Heart right ventricle (tissue), 16 donors: ENCODE measurements around the gene KCNQ5. TPM values are rescaled to one million over a fixed set of nuclear protein-coding genes. Genes with fewer than 3 reads are reported as not detected.

Source experiments
- ATAC-seq, 8 donors: fragments of 200-7000 bp; cut with Tn5 transposase; one replicate each; pipeline ENCODE4 v1.9.1; 2020; ENCODE audit warnings: mild to moderate bottlenecking in 8 of 8, moderate library complexity in 8 of 8, moderate number of reproducible peaks in 1 of 8
- DNase-seq, 2 donors: peaks; one replicate each; pipeline ENCODE4 v3.0.0-alpha.2; 2020
- H3K27ac ChIP-seq, 10 donors: fragments of 200-600 bp; sonication (generic) in 2 of 10; one replicate each; pipeline versions ENCODE4 v1.5.0 to v1.8.0; 2020 to 2022; ENCODE audit warnings: mild to moderate bottlenecking in 3 of 10
- H3K27me3 ChIP-seq, 7 donors: fragments of 200-600 bp; one replicate each; pipeline ENCODE4 v1.8.0; 2021 to 2022; ENCODE audit warnings: mild to moderate bottlenecking in 2 of 7
- H3K36me3 ChIP-seq, 9 donors: fragments of 200-600 bp; sonication (generic) in 1 of 9; one replicate each; pipeline versions ENCODE4 v1.5.0 to v1.8.0; 2020 to 2022; ENCODE audit warnings: mild to moderate bottlenecking in 2 of 9
- H3K4me1 ChIP-seq, 9 donors: fragments of 200-600 bp; sonication (generic) in 1 of 9; one replicate each; pipeline versions ENCODE4 v1.5.0 to v1.8.0; 2020 to 2022; ENCODE audit warnings: mild to moderate bottlenecking in 4 of 9
- H3K4me3 ChIP-seq, 10 donors: fragments of 200-600 bp; sonication (generic) in 2 of 10; one replicate each; pipeline versions ENCODE4 v1.5.0 to v1.8.0; 2020 to 2022; ENCODE audit warnings: mild to moderate bottlenecking in 7 of 10, moderate library complexity in 2 of 10
- H3K9me3 ChIP-seq, 11 donors: fragments of 200-600 bp in 10 of 11; sonication (generic) in 2 of 11; one replicate each; pipeline versions ENCODE4 v1.5.0 to v1.8.0; 2013 to 2022; ENCODE audit warnings: mild to moderate bottlenecking in 2 of 11, control low read depth in 1 of 11, moderate library complexity in 1 of 11
- WGBS, 2 donors: extraction: QIAGEN DNeasy Blood & Tissue Kit; methylation state at CpG; one replicate each; pipeline ENCODE4 v1.1.7; 2013; ENCODE audit warnings: inconsistent platforms in 1 of 2; 5-methylcytosine and 5-hydroxymethylcytosine counted together
- intact Hi-C, 10 donors: fragments of 100-400 bp; cut with DNase I; formaldehyde crosslinking; loops; one replicate each; pipeline versions ENCODE4 v1.11.1 to v1.14.2; 2022
- polyA plus RNA-seq, 2 donors: library from polyadenylated mRNA; stranded (reverse); fragments of 200-250 nt; gene quantifications; one replicate each; pipeline ENCODE4 v1.2.3, GENCODE V29; 2013
- total RNA-seq, 10 donors: library from RNA; stranded (reverse); fragmentation: NEBNext Ultra II Directional in 3 of 10; extraction: Animal tissue kit (Norgen Biotek cat#: 25700) in 3 of 10; gene quantifications; one replicate each; pipeline versions ENCODE4 v1.2.1 to v1.2.4, GENCODE V29; 2021 to 2023
- TF ChIP-seq, protein P1 (sequence below), 9 donors: fragments of 200-600 bp; sonication (generic) in 2 of 9; IDR thresholded peaks; one replicate each; pipeline versions ENCODE4 v1.5.0 to v1.8.0; 2021 to 2022; ENCODE audit warnings: antibody characterized with exemption in 9 of 9, mild to moderate bottlenecking in 5 of 9, moderate library complexity in 1 of 9
- donor health status: Arrhythmogenic right ventricular cardiomyopathy.
- donor health status: ischemic (EF 13 %, LVEDD 7.1; RV severe dilation, severe dysfunction).
- donor health status: healthy with polysubstance abuse.
- donor health status: DM: no; HTN: yes; CAD: no.
- donor health status: DM: no; HTN: no; CAD: no.
- donor health status: ischemic (EF 25% LVEDD 6.9; RV normal size, moderate dysfunction).
- donor health status: ischemic (EF 25% LVEDD 5.7; RV mildly dilated, moderate dysfunction).
- donor health status: healthy.
- donor health status: DM: yes; HTN: yes; CAD: no.
- donor health status: Ischemic cardiomyopathy.
- donor health status: ischemic (EF 35%, LVEDD 5.7; RV mildly dilated, moderate dysfunction).
- donor health status: nonischemic (EF 11% LVEDD 7.7; RV severe dilation, severe dysfunction).
- donor health status: DM: yes; HTN: yes; CAD: no.
- donor health status: PGD.
- donor health status: ischemic (EF 29% LVEDD 5.4; RV normal size, mild dysfunction).
- donor health status: nonischemic (EF 23%, LVEDD 6.1; RV moderate dilation, normal function).

Gene KCNQ5
- total and polyA plus RNA-seq, 12 donors = under 0.01 to 0.15 (median 0.12) TPM; not detected in 9

GRCh38 chr6:73064266-73064665 is 442.4 kb downstream of the KCNQ5 start:
- H3K27ac ChIP-seq = no peak overlapping the region
- H3K9me3 ChIP-seq = no peaks in the 10 kb centered on the region
- no peaks in the 10 kb centered on the region for H3K4me1 ChIP-seq
- DNase-seq = no peak
- intact Hi-C loops = no loop called here
- 87 to 88% methylated on average over 1 of the region's 1 CpG for WGBS, 2 donors
- H3K36me3 ChIP-seq = no peaks in the 10 kb centered on the region
- ATAC-seq = no peak
- TF ChIP-seq, protein P1, sequence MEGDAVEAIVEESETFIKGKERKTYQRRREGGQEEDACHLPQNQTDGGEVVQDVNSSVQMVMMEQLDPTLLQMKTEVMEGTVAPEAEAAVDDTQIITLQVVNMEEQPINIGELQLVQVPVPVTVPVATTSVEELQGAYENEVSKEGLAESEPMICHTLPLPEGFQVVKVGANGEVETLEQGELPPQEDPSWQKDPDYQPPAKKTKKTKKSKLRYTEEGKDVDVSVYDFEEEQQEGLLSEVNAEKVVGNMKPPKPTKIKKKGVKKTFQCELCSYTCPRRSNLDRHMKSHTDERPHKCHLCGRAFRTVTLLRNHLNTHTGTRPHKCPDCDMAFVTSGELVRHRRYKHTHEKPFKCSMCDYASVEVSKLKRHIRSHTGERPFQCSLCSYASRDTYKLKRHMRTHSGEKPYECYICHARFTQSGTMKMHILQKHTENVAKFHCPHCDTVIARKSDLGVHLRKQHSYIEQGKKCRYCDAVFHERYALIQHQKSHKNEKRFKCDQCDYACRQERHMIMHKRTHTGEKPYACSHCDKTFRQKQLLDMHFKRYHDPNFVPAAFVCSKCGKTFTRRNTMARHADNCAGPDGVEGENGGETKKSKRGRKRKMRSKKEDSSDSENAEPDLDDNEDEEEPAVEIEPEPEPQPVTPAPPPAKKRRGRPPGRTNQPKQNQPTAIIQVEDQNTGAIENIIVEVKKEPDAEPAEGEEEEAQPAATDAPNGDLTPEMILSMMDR (IDR thresholded peaks at IDR 0.05) = no peak
- no peaks in the 10 kb centered on the region for H3K27me3 ChIP-seq
- no peak overlapping the region for H3K4me3 ChIP-seq

GRCh38 chr6:73073238-73073637 is 451.4 kb downstream of the KCNQ5 start:
- intact Hi-C loops = no loop called here
- TF ChIP-seq, protein P1 (IDR thresholded peaks at IDR 0.05) = no peak
- H3K9me3 ChIP-seq = no peaks in the 10 kb centered on the region
- WGBS, 2 donors = 77 to 83% methylated on average over 2 of the region's 2 CpGs
- H3K4me3 ChIP-seq = no peak overlapping the region
- no peaks in the 10 kb centered on the region for H3K27me3 ChIP-seq
- ATAC-seq (no peak), DNase-seq (no peak)
- H3K36me3 ChIP-seq = no peaks in the 10 kb centered on the region
- H3K4me1 ChIP-seq = no peaks in the 10 kb centered on the region
- H3K27ac ChIP-seq = no peak overlapping the region

DNA sequence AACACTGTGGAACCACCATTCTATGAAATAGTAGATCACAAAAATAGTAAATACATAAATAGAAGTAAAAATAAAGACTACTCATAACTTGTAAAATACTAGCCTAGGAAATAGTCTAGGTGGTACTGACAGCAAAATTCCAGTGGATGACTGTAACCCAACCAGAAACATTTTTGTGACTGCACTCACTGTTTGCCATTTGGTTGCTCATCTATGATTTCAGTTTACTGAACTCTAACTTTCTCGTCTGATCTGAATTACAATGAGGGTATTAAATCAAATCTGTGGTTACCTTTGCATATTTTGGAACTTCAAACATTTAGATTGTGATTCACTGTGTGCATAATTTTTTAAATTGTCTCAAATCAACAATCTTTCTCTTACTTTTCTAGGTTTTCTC is 452.3 kb downstream of the KCNQ5 start:
- intact Hi-C loops = no loop called here
- no peaks in the 10 kb centered on the region for H3K9me3 ChIP-seq
- no peaks in the 10 kb centered on the region for H3K27me3 ChIP-seq
- TF ChIP-seq, protein P1 (IDR thresholded peaks at IDR 0.05) = no peak
- H3K4me1 ChIP-seq = no peaks in the 10 kb centered on the region
- H3K4me3 ChIP-seq = no peak overlapping the region
- 68 to 75% methylated on average over 1 of the region's 1 CpG for WGBS, 2 donors
- ATAC-seq (no peak), DNase-seq (no peak)
- H3K27ac ChIP-seq = no peak overlapping the region
- no peaks in the 10 kb centered on the region for H3K36me3 ChIP-seq

GRCh38 chr6:73076211-73076954 is 454.5 kb downstream of the KCNQ5 start:
- intact Hi-C loops = no loop called here
- no peak overlapping the region for H3K27ac ChIP-seq
- TF ChIP-seq, protein P1 (IDR thresholded peaks at IDR 0.05) = no peak
- ATAC-seq = no peak
- no peaks in the 10 kb centered on the region for H3K4me1 ChIP-seq
- no peaks in the 10 kb centered on the region for H3K36me3 ChIP-seq
- H3K4me3 ChIP-seq = no peak overlapping the region
- DNase-seq = no peak
- no peaks in the 10 kb centered on the region for H3K27me3 ChIP-seq
- no peaks in the 10 kb centered on the region for H3K9me3 ChIP-seq
